Measurements from ENCODE around the gene USF2.
A peak's percentile ranks its signal among the peaks of the same experiment; 100 is the strongest.

The USF2 gene

GRCh38 chr19:35295792-35296462 is 27.2 kb downstream of the USF2 start:
- H3K4me1 ChIP-seq (ENCODE audit: control insufficient read depth, insufficient read depth, low read length): no peaks in the 10 kb centered on the region
- H3K9me3 ChIP-seq (ENCODE audit: control insufficient read depth, insufficient read depth, low read depth, low read length): no peaks in the 10 kb centered on the region
- ChIA-PET CTCF (interaction anchor here (0.6 to 0.7 kb wide), 3 partner anchors 25 to 647 kb away, joined by 3 to 8 read pairs (median 3); no protein-coding TSS in a partner anchor), POLR2A (no interaction called here)
- H3K27ac ChIP-seq (ENCODE audit: extremely low read depth, low read depth, low read length): no peak overlapping the region
- no peak overlapping the region for H3K4me3 ChIP-seq (ENCODE audit: low read depth, low read length)
- H3K36me3 ChIP-seq (ENCODE audit: control insufficient read depth in 2 of 2, insufficient read depth in 1 of 2, low read length in 2 of 2): no peaks in the 10 kb centered on the region; a peak in 1 of 3 replicates
- TF ChIP-seq ZNF175 (tag by site-specific recombination; IDR thresholded peaks at IDR 0.05) (no peak), ZNF2 (tag by site-specific recombination; IDR thresholded peaks at IDR 0.05) (no peak), ZFP3 (tag by site-specific recombination; IDR thresholded peaks at IDR 0.05; ENCODE audit: low read depth) (no peak), ZSCAN5A (tag by site-specific recombination; IDR thresholded peaks at IDR 0.05) (no peak), GLIS2 (tag by site-specific recombination; IDR thresholded peaks at IDR 0.05) (peak; percentile 37; the same call in 1 of the 2 replicates), ZNF350 (tag by site-specific recombination; IDR thresholded peaks at IDR 0.05) (no peak), GLIS1 (tag by site-specific recombination; IDR thresholded peaks at IDR 0.05) (no peak), PATZ1 (tag by site-specific recombination; IDR thresholded peaks at IDR 0.05) (peak; percentile 19; the same call in 1 of the 2 replicates), ZNF707 (tag by site-specific recombination; IDR thresholded peaks at IDR 0.05) (no peak), ZBTB11 (tag by site-specific recombination; conservative IDR thresholded peaks at IDR 0.05; ENCODE audit: low read depth) (no peak), ZNF585B (tag by site-specific recombination; IDR thresholded peaks at IDR 0.05) (no peak), KLF9 (tag by site-specific recombination; IDR thresholded peaks at IDR 0.05; ENCODE audit: low read depth) (no peak), ZNF776 (tag by site-specific recombination; IDR thresholded peaks at IDR 0.05; ENCODE audit: borderline replicate concordance) (no peak), ZNF157 (tag by site-specific recombination; IDR thresholded peaks at IDR 0.05) (no peak), ZNF266 (tag by site-specific recombination; IDR thresholded peaks at IDR 0.05; ENCODE audit: low read depth) (no peak), ZIC2 (tag by site-specific recombination; IDR thresholded peaks at IDR 0.05) (no peak), ZEB2 (tag by site-specific recombination; IDR thresholded peaks at IDR 0.05) (no peak), ZNF239 (tag by site-specific recombination; IDR thresholded peaks at IDR 0.05) (no peak), ZNF571 (tag by site-specific recombination; IDR thresholded peaks at IDR 0.05) (no peak), ZNF214 (tag by site-specific recombination; IDR thresholded peaks at IDR 0.05; ENCODE audit: borderline replicate concordance) (no peak), ZSCAN23 (tag by site-specific recombination; IDR thresholded peaks at IDR 0.05) (no peak), ZNF426 (tag by site-specific recombination; IDR thresholded peaks at IDR 0.05) (no peak), ZNF184 (tag by site-specific recombination; IDR thresholded peaks at IDR 0.05) (no peak), ZNF362 (tag by site-specific recombination; IDR thresholded peaks at IDR 0.05) (no peak), ZNF791 (tag by site-specific recombination; IDR thresholded peaks at IDR 0.05) (no peak), ZNF785 (tag by site-specific recombination; IDR thresholded peaks at IDR 0.05) (no peak), ZNF221 (tag by site-specific recombination; IDR thresholded peaks at IDR 0.05; ENCODE audit: borderline replicate concordance) (no peak), ZNF677 (tag by site-specific recombination; IDR thresholded peaks at IDR 0.05) (no peak), HOXD13 (CRISPR knock-in tag; IDR thresholded peaks at IDR 0.05; ENCODE audit: borderline replicate concordance) (no peak), ZNF600 (tag by site-specific recombination; IDR thresholded peaks at IDR 0.05) (peak; percentile 61)

Measured in HEK293 (cell line).